ENCODE data around the gene PPAN.

The PPAN gene

GRCh38 chr19:10110076-10110971 lies 4.2 kb downstream of the PPAN start:
- peaks cover 7% of the 10 kb centered on the region for H3K4me1 ChIP-seq (ENCODE audit: control insufficient read depth, low read depth, low read length)
- no peak overlapping the region for H3K4me3 ChIP-seq (ENCODE audit: low read length)
- H3K9ac ChIP-seq (ENCODE audit: low read length) = no peak overlapping the region
- peaks cover 41% of the 10 kb centered on the region for H3K36me3 ChIP-seq (ENCODE audit: control insufficient read depth, low read depth, low read length)
- H3K9me3 ChIP-seq (ENCODE audit: control insufficient read depth, low read depth, low read length) = no peaks in the 10 kb centered on the region
- H3K27ac ChIP-seq (ENCODE audit: low read length) = no peak overlapping the region
- H3K27me3 ChIP-seq (ENCODE audit: control insufficient read depth, insufficient read depth, low read length) = no peaks in the 10 kb centered on the region

- H3K4me1 ChIP-seq (ENCODE audit: control insufficient read depth, low read depth, low read length) = peaks cover 7% of the 10 kb centered on the region
- no peak overlapping the region for H3K9ac ChIP-seq (ENCODE audit: low read length)
- no peak overlapping the region for H3K4me3 ChIP-seq (ENCODE audit: low read length)
- H3K27me3 ChIP-seq (ENCODE audit: control insufficient read depth, insufficient read depth, low read length) = no peaks in the 10 kb centered on the region
- peaks cover 46% of the 10 kb centered on the region for H3K36me3 ChIP-seq (ENCODE audit: control insufficient read depth, low read depth, low read length)
- no peaks in the 10 kb centered on the region for H3K9me3 ChIP-seq (ENCODE audit: control insufficient read depth, low read depth, low read length)
- no peak overlapping the region for H3K27ac ChIP-seq (ENCODE audit: low read length)
These were observed 4.8 kb downstream of the PPAN start for GRCh38 chr19:10110972-10111317.

DNA sequence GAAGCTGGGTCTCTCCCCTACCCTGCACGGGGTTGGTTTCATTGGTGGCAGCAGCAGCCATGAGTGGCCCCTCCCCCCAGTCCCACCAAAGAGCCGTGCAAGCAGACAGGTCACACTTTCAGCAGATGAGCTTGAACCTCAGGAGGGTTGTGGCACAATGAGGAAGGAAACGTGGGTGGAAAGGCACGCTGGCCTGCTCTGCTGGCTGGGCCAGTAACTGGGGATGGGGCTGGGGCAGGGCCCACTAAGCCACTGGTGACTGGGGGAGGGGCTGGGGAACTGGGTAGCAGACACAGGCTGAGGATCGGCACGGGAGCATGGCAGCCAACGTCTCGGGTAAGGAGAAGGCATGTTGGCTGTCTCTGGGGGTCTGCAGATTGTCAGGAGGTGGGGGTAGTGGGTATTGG lies 5.2 kb downstream of the PPAN start, which contains the start of gene P2RY11:
TSS of gene P2RY11 (plus strand) at position 289 of the 407 bp plus-strand sequence. CDS start at position 318, 29 bp downstream.
- no peak within 1 kb of the TSS for H3K27ac ChIP-seq (ENCODE audit: low read length)
- H3K9me3 ChIP-seq (ENCODE audit: control insufficient read depth, low read depth, low read length) = no peaks in the 10 kb centered on the region
- peaks cover 50% of the 10 kb centered on the region for H3K36me3 ChIP-seq (ENCODE audit: control insufficient read depth, low read depth, low read length)
- H3K4me3 ChIP-seq (ENCODE audit: low read length) = no peak within 1 kb of the TSS
- no peaks in the 10 kb centered on the region for H3K27me3 ChIP-seq (ENCODE audit: control insufficient read depth, insufficient read depth, low read length)
- H3K4me1 ChIP-seq (ENCODE audit: control insufficient read depth, low read depth, low read length) = peaks cover 7% of the 10 kb centered on the region
- no peak within 1 kb of the TSS for H3K9ac ChIP-seq (ENCODE audit: low read length)

DNA sequence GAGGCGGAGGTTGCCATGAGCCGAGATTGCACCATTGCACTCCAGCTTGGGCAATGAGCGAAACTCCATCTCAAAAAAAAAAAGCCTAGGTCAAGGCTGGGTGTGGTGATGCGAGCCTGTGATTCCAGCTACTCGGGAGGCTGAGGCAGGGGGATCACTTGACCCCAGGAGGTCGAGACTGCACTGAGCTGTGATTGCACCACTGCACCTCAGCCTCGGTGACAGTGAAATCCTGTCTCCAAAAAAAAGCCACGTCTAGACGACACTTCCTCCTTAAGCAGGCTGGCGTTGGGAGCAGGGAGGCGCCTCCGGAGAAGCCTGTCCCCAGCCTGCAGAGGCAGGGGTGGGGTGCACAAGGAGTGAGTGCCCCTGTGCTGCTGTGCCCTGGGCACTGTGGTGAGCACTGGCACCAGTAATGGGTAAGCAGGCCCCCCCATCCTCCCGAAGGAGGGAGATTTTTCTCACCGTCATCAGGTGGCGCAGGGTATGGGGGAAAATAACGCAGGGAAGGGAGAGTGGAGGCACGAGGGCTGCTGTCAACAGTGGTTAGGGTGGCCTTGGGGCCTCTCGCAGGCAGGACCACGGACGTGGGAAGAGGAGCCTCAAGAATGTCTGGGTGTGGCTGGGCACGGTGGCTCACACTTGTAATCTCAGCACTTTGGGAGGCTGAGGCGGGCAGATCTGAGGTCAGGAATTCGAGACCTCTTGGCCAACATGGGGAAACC lies 6.0 kb downstream of the PPAN start:
- Histone ChIP-seq H3K36me3 (ENCODE audit: control insufficient read depth, low read depth, low read length) (peaks cover 58% of the 10 kb centered on the region), H3K4me1 (ENCODE audit: control insufficient read depth, low read depth, low read length) (peaks cover 5% of the 10 kb centered on the region), H3K27me3 (ENCODE audit: control insufficient read depth, insufficient read depth, low read length) (no peaks in the 10 kb centered on the region), H3K9me3 (ENCODE audit: control insufficient read depth, low read depth, low read length) (no peaks in the 10 kb centered on the region), H3K9ac (ENCODE audit: low read length) (no peak overlapping the region), H3K4me3 (ENCODE audit: low read length) (no peak overlapping the region), H3K27ac (ENCODE audit: low read length) (no peak overlapping the region)

DNA sequence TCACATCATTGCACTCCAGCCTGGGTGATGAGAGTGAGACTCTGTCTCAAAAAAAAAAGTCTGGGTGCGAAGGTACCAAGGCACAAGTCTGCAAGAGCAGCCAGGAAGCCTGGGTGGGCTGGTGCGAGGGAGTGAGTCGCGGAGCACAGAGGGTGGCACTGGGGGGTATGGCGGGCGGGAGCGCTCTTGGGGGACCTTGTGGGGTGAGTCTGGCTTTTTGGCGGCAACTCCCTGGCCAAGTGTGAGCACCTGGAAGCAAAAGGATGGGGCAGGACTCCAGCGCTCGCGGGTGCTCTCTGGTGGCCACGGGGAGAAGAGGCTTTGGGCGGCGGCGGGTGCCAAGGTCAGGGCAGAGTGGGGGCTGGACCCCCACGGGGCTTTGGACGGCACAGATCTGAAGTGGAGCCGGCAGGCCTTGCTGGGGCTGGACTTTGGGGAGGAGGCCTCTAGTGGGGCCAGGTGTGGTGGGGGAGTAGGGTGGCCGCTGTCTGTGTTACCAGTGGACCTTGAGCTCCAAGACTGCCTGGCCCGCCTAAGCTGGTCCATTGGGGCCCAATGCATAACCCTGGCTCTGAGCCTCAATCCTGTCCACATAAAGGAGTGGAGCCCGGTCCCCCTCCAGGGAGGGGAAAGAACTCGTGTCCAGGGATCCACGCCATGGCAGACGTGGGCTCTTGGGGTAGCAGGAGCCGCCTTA lies 6.9 kb downstream of the PPAN start:
- H3K9ac ChIP-seq (ENCODE audit: low read length) = no peak overlapping the region
- peaks cover 4% of the 10 kb centered on the region for H3K4me1 ChIP-seq (ENCODE audit: control insufficient read depth, low read depth, low read length)
- H3K27me3 ChIP-seq (ENCODE audit: control insufficient read depth, insufficient read depth, low read length) = no peaks in the 10 kb centered on the region
- H3K36me3 ChIP-seq (ENCODE audit: control insufficient read depth, low read depth, low read length) = peaks cover 59% of the 10 kb centered on the region
- no peak overlapping the region for H3K27ac ChIP-seq (ENCODE audit: low read length)
- H3K9me3 ChIP-seq (ENCODE audit: control insufficient read depth, low read depth, low read length) = no peaks in the 10 kb centered on the region
- no peak overlapping the region for H3K4me3 ChIP-seq (ENCODE audit: low read length)

DNA sequence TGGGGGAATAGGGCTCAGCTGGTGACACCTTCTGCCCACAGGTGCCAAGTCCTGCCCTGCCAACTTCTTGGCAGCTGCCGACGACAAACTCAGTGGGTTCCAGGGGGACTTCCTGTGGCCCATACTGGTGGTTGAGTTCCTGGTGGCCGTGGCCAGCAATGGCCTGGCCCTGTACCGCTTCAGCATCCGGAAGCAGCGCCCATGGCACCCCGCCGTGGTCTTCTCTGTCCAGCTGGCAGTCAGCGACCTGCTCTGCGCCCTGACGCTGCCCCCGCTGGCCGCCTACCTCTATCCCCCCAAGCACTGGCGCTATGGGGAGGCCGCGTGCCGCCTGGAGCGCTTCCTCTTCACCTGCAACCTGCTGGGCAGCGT lies 7.4 kb downstream of the PPAN start:
- Histone ChIP-seq H3K4me1 (ENCODE audit: control insufficient read depth, low read depth, low read length) (peaks cover 4% of the 10 kb centered on the region), H3K36me3 (ENCODE audit: control insufficient read depth, low read depth, low read length) (peaks cover 56% of the 10 kb centered on the region), H3K27me3 (ENCODE audit: control insufficient read depth, insufficient read depth, low read length) (no peaks in the 10 kb centered on the region), H3K4me3 (ENCODE audit: low read length) (no peak overlapping the region), H3K9me3 (ENCODE audit: control insufficient read depth, low read depth, low read length) (no peaks in the 10 kb centered on the region), H3K27ac (ENCODE audit: low read length) (no peak overlapping the region), H3K9ac (ENCODE audit: low read length) (no peak overlapping the region)

GRCh38 chr19:10113964-10114650 lies 7.9 kb downstream of the PPAN start:
- H3K9me3 ChIP-seq (ENCODE audit: control insufficient read depth, low read depth, low read length) = no peaks in the 10 kb centered on the region
- no peak overlapping the region for H3K4me3 ChIP-seq (ENCODE audit: low read length)
- H3K27me3 ChIP-seq (ENCODE audit: control insufficient read depth, insufficient read depth, low read length) = no peaks in the 10 kb centered on the region
- H3K4me1 ChIP-seq (ENCODE audit: control insufficient read depth, low read depth, low read length) = peaks cover 4% of the 10 kb centered on the region
- peaks cover 52% of the 10 kb centered on the region for H3K36me3 ChIP-seq (ENCODE audit: control insufficient read depth, low read depth, low read length)
- H3K9ac ChIP-seq (ENCODE audit: low read length) = no peak overlapping the region
- no peak overlapping the region for H3K27ac ChIP-seq (ENCODE audit: low read length)

GRCh38 chr19:10114651-10115391 lies 8.7 kb downstream of the PPAN start:
- H3K4me1 ChIP-seq (ENCODE audit: control insufficient read depth, low read depth, low read length) = peaks cover 4% of the 10 kb centered on the region
- H3K27ac ChIP-seq (ENCODE audit: low read length) = no peak overlapping the region
- H3K36me3 ChIP-seq (ENCODE audit: control insufficient read depth, low read depth, low read length) = peaks cover 45% of the 10 kb centered on the region
- no peaks in the 10 kb centered on the region for H3K27me3 ChIP-seq (ENCODE audit: control insufficient read depth, insufficient read depth, low read length)
- no peak overlapping the region for H3K9ac ChIP-seq (ENCODE audit: low read length)
- H3K4me3 ChIP-seq (ENCODE audit: low read length) = no peak overlapping the region
- no peaks in the 10 kb centered on the region for H3K9me3 ChIP-seq (ENCODE audit: control insufficient read depth, low read depth, low read length)

DNA sequence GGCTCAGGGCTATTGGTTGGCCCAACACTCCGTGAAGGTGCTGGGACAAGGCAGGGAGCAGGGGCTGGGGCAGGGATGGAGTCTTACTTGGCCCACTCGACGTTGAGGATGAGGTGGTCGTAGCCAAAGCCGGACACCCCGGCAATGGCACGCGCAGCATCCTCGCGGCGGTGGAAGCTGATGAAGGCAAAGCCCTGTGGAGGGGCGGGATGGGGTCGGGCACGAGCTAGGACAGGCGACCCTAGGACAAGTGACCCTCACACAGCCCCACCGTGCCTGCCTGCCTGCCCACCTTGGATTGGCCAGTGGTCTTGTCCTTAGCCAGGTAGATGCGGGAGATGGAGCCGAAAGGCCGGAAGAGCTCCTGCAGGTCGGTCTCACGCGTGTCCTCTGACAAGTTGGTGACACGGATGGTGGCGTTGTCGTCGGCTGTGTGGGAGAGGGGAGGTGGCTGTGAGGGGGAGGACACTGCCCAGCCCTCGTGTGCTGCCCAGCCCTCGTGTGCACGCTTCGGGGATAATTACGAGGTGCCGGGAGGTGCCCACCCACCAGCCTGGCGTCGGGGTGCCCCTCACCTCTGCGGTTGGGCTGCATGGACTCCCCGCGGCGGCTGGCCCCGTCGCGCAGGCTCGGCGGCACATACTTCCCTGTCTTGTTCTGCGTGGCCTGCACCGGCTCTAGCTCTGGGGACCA lies 9.4 kb downstream of the PPAN start:
- no peak overlapping the region for H3K27ac ChIP-seq (ENCODE audit: low read length)
- peaks cover 39% of the 10 kb centered on the region for H3K36me3 ChIP-seq (ENCODE audit: control insufficient read depth, low read depth, low read length)
- H3K9me3 ChIP-seq (ENCODE audit: control insufficient read depth, low read depth, low read length) = no peaks in the 10 kb centered on the region
- H3K9ac ChIP-seq (ENCODE audit: low read length) = no peak overlapping the region
- H3K27me3 ChIP-seq (ENCODE audit: control insufficient read depth, insufficient read depth, low read length) = no peaks in the 10 kb centered on the region
- H3K4me1 ChIP-seq (ENCODE audit: control insufficient read depth, low read depth, low read length) = peaks cover 4% of the 10 kb centered on the region
- H3K4me3 ChIP-seq (ENCODE audit: low read length) = no peak overlapping the region

GRCh38 chr19:10116085-10116865 lies 10.1 kb downstream of the PPAN start:
- Histone ChIP-seq H3K9me3 (ENCODE audit: control insufficient read depth, low read depth, low read length) (no peaks in the 10 kb centered on the region), H3K36me3 (ENCODE audit: control insufficient read depth, low read depth, low read length) (peaks cover 33% of the 10 kb centered on the region), H3K4me3 (ENCODE audit: low read length) (no peak overlapping the region), H3K9ac (ENCODE audit: low read length) (no peak overlapping the region), H3K4me1 (ENCODE audit: control insufficient read depth, low read depth, low read length) (peaks cover 4% of the 10 kb centered on the region), H3K27ac (ENCODE audit: low read length) (no peak overlapping the region), H3K27me3 (ENCODE audit: control insufficient read depth, insufficient read depth, low read length) (no peaks in the 10 kb centered on the region)

Measured in iPS-18a (cell line).